Middle frontal gyrus (tissue), 1 donor: ENCODE results near the gene CELF6.

Source experiments
- DNase-seq: peaks from one replicate; pipeline ENCODE4 v3.0.0-alpha.2; 2015; ENCODE audit warnings: low spot score; ENCODE audit errors: extremely low spot score

The CELF6 gene

DNA sequence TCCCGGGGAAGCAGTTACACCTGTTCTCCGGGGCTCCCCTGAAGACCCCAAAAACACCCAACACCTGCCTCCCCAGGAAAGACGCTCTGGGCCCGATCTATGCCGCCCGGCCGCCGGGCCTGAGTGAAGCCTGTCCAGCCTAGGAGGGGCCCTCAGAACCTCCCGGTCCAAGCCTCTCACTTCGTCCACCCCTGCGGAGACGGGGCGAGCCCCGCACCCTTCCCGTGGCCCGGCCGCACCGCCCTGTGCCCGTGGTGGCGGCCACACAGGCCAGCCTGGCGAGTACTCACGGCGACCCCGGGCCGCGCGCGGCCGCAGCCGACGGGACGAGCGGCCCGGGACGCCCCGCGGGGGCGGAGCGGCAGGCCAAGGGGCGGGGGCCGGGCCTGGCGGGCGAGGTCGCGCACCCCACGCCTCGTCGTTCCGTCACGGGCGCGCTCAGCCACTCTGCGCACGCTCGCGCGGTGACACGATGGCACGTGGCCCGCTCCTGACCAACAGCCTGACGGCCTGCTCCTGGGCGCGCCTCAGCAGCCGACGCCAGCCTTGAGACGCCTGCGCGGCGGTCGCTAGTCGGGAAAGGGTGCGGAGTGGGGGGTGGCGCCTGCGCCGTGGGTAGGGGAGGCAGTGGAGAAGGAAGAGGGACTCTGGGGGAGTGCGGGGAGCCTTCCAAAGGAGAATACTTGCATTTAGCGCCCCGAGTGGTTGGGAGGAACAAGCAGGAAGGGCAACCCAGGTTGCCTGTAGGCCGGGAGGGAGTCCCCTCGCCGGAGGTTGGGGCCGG, 47.6 kb downstream of the CELF6 start, which contains the start of gene PARP6:
TSS of gene PARP6 (minus strand) at position 342 of the 784 bp plus-strand sequence. CDS start 5,077 bp downstream, outside the sequence.
- DNase-seq, result peak; percentile 95

- DNase-seq, result no peak
Observed at GRCh38 chr15:72271895-72272212, 48.1 kb downstream of the CELF6 start.

- DNase-seq, result no peak
Observed at GRCh38 chr15:72271221-72271620, 48.7 kb downstream of the CELF6 start.

DNA sequence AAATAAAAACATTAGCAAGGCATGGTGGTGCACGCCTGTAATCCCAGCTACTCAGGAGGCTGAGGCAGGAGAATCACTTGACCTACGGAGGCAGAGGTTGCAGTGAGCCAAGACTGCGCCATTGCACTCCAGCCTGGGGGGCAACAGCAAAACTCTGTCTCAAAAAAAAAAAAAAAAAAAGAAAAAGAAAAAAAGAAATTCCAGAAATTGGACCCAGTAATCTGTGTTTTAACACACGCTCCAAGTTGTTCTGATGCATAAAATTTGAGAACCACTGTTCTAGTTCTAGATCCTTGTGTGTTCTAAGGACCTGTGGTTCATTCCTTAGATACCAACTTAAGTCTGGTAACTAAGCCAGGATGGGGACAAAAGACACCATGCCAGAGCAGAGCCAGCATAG, 50.2 kb downstream of the CELF6 start:
- no peak for DNase-seq

DNA sequence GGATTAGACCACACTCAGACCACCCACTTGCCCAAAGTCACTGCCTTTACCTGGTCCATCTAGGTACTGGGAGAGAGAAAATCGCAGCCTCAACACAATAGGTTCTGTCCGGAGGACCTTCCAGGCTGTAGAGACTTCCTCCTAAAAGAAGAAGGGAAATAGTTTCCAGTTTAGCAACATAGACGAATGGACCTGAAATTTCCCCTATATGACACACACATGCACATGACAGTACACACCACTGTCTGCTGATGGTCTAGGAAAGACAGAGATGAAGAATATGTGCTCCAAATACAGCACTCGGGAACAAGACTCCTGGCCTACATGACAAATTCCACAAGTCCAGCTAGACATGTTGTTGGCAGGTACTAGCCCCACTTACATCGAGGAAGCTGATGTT, 54.9 kb downstream of the CELF6 start:
- no peak for DNase-seq

DNA sequence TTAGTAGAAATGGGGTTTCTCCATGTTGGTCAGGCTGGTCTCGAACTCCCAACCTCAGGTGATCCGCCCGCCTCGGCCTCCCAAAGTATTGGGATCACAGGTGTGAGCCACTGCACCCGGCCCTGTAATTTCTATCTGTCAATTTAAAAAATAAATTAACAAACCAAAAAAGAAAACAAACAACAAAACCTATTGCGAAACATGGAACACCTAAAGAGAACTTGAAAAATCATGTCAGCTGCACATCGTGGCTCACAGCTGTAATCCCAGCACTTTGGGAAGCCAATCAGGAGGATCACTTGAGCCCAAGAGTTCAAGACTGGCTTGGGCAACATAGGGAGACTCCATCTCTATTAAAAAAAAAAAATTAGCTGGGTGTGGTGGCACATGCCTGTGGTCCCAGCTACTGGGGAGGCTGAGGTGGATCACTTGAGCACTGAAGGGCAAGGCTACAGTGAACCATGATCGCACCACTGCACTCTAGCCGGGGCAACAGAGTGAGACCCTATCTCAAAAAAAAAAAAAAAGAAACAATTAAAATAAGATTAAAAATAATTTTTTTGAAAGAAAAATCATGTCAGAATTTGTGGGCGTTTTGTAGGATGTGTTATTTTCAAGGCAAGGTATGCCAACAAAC, 67.2 kb downstream of the CELF6 start:
- no peak for DNase-seq

DNA sequence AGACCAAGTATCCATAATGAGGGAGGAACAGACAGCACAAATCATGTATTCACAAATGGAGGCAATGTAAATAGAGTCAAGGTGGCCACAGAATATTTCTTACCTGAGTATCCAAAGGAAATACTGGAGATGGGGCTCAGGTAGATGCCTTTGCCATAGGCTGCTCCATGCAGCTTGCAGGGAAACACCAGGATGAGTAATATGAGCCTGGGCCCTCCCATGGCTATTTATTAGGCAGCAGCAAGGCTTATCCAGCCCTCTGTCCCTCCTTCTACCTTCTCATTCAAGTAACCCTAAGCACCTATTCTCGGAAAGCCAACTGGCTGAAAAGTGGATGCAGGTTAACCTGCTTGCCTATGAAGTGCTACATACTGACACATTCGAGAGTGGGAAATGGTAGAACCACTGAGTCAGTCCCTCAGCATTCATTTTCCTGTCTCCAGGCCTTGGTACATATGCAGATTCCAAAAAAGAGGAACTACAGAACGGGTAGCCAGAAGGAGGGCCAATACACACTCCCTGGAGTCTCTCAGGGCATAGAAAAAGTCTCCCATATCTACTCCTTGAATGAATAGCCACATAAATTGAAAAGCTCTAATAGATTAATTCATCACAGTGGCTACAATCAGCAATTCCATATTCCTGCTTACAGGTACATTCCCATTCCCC, 70.7 kb downstream of the CELF6 start:
- no peak for DNase-seq

DNA sequence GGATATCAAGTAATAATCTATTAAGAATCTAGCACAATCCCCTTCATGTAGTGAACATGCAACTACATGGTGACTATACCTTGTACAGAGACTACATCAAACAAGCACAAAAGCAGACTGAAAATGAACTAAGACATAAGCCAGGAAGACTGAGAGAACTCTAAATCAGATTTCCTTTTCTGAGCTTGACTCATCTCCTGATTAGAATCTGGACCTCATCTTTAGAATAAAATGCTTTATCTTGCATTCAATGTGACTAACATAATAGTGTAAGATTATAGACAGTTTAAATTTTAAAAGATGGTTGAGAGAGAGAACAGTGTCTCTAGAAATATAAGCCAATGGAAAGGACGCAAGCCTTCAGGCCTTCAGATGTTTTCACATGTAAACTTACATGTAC, 71.4 kb downstream of the CELF6 start:
- no peak for DNase-seq

- DNase-seq, result no peak
Observed at GRCh38 chr15:72242775-72243370, 77.1 kb downstream of the CELF6 start.

DNA sequence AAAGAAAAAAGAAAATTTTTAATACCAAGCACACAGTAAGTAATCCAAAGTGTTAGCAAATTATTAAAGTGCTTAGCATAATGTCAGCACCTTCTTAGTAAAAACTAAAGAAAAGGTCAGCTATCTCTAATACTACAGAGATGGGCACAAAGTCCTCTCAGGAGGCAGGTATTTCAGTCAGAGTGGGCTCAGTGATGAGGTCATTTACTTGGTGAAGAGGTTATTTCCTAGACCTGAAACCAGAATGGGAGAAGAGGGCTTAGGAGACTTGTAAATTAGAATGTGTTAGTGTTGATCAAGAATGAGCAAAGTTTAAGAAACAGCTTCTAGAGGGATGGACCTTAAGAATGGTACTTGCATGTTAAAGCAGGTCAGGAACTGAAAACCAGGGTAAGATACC, 80.3 kb downstream of the CELF6 start:
- DNase-seq, result no peak

GRCh38 chr15:72238586-72238985, 81.4 kb downstream of the CELF6 start:
- no peak for DNase-seq

- no peak for DNase-seq
Observed at GRCh38 chr15:72237853-72238224, 82.1 kb downstream of the CELF6 start.

DNA sequence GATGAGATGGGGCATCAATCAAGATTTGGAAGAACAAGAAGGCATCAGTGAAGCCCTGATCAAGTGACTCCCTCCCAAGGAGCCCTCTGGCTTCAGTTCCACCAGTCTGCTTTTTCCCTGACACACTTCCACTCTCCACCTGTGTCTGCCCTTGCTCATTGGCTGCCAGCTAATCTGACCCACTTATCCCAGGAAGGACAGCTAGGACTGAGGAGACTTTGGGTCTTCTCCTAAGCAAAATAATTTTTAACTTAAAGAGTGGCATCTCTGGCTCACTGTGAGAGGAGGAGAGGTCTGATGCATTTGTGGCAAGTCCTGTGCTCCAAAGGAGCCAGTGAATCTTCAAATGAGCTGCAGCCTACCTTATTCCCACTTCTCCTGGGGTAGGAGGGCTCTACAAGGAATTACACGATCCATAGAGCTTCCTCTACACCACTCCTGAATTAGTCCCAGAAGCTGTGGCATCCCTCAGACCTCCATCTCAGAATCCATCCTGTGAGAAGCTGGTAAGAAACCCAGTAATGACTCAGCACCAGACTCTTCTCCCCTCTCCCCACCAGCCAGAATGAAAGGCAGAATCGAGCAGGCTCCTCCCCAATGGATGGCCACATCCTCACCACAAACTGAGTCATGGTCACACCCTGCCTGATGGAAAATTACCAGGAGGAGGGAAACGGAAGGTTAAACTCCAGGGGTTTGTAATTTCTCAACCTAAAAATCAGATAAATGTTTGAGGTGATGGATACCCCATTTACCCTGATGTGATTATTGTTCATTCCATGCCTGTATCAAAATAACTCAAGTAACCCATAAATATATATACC, 82.7 kb downstream of the CELF6 start:
- no peak for DNase-seq

- no peak for DNase-seq
Observed at GRCh38 chr15:72236381-72237003, 83.5 kb downstream of the CELF6 start.

GRCh38 chr15:72235298-72235697, 84.7 kb downstream of the CELF6 start:
- no peak for DNase-seq
